C4-2B (cell line): ENCODE measurements around the gene SMIM35.

ENCODE experiments used
- H3K27ac ChIP-seq: fragments of 450-650 bp; 2 replicates; pipeline ENCODE4 v1.5.1; 2017
- ZFX ChIP-seq: fragments of 450-650 bp; IDR thresholded peaks from 2 replicates; pipeline ENCODE4 v1.6.1; 2017
- TF ChIP-seq, protein P1 (sequence below): fragments of 450-650 bp; conservative IDR thresholded peaks from 2 replicates; pipeline ENCODE4 v1.5.1; 2017; ENCODE audit warnings: mild to moderate bottlenecking

SMIM35 gene

DNA sequence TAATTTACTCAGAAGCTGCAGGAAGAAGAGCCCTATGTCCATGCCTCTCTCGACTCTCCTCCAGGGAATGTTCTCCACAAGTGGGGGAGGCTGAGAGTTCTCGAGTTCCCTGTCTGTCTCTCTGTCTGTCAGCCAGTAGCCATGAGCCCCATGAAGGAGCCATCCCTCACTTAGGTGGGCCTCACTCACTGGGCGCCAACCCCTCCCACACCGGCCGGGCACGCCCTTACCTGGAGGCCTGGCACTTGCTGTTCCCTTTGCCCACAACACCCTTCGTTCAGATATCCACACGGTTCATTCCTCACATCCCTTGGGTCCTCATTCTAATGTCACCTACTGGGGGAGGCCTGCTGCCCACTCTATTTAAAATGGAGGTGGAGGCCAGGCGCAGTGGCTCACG is 114.7 kb downstream of the SMIM35 start:
- TF ChIP-seq, protein P1, sequence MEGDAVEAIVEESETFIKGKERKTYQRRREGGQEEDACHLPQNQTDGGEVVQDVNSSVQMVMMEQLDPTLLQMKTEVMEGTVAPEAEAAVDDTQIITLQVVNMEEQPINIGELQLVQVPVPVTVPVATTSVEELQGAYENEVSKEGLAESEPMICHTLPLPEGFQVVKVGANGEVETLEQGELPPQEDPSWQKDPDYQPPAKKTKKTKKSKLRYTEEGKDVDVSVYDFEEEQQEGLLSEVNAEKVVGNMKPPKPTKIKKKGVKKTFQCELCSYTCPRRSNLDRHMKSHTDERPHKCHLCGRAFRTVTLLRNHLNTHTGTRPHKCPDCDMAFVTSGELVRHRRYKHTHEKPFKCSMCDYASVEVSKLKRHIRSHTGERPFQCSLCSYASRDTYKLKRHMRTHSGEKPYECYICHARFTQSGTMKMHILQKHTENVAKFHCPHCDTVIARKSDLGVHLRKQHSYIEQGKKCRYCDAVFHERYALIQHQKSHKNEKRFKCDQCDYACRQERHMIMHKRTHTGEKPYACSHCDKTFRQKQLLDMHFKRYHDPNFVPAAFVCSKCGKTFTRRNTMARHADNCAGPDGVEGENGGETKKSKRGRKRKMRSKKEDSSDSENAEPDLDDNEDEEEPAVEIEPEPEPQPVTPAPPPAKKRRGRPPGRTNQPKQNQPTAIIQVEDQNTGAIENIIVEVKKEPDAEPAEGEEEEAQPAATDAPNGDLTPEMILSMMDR = no peak
- no peak for TF ChIP-seq ZFX
- H3K27ac ChIP-seq = no peak overlapping the region

DNA sequence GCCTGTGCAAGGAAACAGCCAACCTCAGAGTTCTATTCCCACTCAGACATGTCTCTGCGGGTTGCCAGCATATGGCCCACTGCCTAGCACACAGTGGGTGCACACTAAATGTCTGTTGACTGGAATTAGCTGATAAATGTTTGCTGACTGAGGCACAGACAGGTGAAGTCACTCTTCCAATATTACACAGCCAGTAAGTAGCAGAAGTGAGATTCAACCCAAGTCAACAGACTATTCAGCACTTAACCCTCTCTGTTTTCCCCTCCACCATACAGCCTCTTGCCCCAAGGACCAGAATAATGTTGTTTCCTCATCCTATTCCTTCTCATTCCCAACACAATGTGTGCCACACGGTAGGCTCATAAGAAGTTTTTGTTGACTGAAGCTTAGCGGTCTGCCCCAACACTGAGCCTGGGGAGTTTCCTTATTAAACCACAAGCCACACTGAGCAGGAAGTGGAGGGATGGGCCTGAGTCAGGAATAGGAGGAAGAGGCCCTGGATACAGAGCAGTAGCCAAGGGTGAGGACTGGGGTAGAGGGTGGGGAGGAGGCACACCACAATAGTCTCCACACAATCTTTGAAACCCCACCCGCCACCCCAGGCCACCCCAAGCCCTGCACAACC is 116.3 kb downstream of the SMIM35 start:
- no peak overlapping the region for H3K27ac ChIP-seq
- no peak for TF ChIP-seq ZFX
- TF ChIP-seq, protein P1 = no peak

DNA sequence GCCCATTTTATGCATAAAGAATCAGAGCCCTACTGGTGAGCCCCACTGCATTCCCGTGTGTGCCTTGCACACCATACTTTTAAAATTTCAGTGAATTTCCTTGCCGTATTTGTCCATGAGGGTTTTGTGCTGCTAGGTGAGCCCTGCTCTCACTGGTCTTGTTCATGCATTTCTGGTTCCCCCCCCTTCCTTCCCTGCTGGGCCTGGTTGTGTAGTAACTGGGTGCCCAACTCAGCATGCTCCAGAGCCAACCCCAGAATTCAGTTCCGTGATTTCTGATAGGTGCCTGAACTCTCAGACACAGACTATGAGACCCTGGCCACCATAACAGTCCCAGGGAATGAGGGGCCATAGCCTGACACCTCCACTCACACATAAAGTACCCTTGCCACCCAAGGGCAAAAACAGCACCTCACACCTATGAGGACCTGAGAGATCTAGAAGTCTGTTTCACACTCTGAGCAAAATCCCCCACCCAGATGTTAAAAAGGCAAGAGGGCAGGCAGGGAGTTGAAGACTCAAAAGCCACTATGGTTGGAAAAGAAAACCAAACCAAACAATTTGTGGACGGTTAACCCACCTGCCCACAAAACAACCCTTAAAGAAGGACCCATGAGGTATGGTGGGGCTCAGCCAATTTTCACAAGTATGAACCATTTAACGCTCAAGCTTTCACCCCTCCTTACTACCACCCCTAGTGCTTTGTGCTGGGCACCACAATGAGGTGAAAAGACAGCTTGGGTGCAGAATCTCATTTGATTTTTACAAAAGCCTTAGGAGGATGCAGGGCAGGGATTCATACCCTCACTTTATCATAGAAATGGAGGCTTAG is 117.4 kb downstream of the SMIM35 start:
- H3K27ac ChIP-seq = no peak overlapping the region
- TF ChIP-seq, protein P1 = no peak
- no peak for TF ChIP-seq ZFX

DNA sequence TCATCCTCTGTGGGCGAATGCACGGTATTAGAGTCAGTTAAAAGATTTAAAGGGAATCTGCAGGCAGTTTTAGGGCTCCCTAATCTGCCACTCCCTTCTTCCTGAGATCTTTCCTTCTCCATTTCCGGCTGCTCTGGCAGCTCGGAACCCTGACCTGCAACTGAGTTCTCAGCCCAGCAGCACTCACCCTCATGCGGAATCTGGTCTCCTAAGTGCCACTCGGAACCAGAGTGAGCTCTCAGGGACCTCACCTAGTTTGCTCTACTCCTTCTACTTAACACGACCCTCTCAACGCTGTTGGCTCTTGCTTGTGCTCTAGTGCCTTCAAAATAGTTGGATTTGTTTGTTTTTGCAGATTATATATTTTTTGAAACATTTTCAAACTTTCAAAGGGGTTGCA is 119.9 kb downstream of the SMIM35 start:
- TF ChIP-seq ZFX = no peak
- TF ChIP-seq, protein P1 = no peak
- no peak overlapping the region for H3K27ac ChIP-seq

DNA sequence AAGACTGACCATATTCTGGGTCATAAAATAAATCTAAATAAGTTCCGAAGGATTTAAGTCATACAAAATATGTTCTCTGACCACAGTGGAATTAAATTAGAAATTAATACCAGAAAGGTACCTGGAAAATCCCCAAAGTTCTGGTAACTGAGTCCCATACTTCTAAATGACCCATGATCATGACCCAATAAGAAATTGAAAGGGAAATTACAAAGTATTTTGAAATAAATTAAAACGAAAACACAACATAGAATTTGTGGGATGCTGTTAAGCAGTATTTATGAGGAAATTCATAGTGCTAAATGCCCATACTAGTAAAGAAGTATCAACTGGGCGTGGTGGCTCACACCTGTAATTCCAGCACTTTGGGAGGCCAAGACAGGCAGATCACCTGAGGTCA is 123.9 kb downstream of the SMIM35 start:
- TF ChIP-seq ZFX = no peak
- TF ChIP-seq, protein P1 = no peak
- no peak overlapping the region for H3K27ac ChIP-seq

DNA sequence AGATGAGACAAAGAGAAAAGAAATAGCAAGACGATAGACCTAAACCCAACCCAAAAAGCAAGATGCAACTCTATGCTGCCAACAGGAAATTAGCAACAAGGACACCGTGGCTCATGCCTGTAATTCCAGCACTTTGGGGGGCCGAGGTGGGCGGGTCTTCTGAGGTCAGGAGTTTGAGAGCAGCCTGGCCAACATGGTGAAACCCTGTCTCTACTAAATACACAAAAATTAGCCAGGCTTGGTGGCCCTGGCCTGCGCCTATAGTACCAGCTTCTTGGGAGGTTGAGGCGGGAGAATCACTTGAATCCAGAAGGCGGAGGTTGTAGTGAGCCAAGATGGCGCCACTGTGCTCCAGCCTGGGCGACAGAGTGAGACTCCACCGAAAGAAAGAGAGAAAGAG is 124.9 kb downstream of the SMIM35 start:
- TF ChIP-seq ZFX = no peak
- TF ChIP-seq, protein P1 = no peak
- no peak overlapping the region for H3K27ac ChIP-seq

DNA sequence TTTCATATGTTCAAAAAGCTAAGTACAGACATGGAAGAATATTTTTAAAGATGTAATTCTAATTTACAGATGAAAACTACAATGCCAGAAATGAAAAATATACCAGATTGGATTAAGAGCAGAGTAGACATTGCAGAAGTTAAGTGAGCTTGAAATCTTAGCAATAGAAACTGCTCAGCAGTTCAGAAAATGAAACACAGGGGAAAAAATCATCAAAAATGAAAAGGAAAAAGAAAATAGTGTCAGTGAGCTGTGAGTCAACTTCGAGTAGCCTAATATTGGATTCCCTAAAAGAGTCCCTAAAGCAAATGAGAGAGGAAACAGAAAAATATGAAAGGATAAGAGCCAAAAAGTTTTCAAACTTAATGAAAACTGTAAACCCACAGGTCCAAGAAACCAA is 126.4 kb downstream of the SMIM35 start:
- TF ChIP-seq ZFX = no peak
- TF ChIP-seq, protein P1 = no peak
- H3K27ac ChIP-seq = no peak overlapping the region
